ENCODE measurements around the gene VASP.

Gene VASP

GRCh38 chr19:45560686-45561085 lies 53.4 kb downstream of the VASP start:
- no peak for DNase-seq

DNA sequence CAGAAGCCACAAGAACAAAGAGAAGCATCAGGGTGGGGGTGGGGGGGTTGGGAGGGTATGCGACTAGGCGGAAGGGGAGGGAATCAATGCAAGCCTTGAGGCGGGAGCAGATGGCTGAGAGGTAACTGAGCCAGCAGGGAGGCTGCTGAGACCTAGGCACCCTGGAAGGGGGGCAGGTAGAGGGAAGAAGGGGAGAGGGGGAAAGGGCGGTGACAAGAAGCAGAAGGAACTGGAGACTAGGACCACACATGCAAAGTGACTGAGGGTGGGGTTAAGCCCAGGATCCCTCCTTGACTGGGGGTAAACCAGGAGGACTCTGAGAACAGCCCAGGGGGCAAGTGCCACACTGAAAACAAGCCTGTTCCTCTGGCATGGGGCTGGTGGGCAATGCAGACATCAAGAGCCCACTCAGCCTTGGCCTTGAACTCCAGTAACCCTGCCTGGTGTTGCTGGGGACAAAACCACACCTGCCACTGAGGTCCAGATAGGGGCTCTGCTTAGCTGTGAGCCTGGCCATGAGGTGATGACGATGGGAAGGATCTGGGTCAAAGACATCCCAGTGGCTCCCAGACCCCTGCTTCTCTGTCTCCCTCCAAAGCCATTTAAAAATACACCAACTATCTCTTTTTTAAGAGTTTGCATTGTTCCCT lies 57.0 kb downstream of the VASP start:
- DNase-seq = no peak

- DNase-seq = no peak
Measured at GRCh38 chr19:45567609-45568008, 60.3 kb downstream of the VASP start.

DNA sequence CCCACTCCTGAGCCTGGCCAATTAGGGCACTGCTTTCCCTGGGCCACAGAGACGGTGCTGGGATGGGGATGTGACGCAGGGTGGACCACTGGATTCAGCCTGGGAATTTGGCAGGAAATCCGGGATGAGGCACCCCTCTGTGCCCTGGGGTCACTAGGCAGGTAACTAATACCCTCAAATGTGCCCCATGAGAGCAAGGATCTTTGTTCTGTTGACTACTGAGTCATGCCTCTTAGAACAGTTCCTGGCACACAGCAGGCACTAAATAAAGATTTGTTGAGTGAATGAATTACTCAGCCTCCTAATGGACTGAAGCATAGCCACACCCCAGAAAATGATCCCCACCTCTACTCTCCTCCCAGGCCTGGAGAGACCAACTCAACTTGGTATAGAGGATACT lies 61.5 kb downstream of the VASP start:
- no peak for DNase-seq

GRCh38 chr19:45569619-45570421 lies 62.5 kb downstream of the VASP start:
- peak; percentile 82 for DNase-seq

DNA sequence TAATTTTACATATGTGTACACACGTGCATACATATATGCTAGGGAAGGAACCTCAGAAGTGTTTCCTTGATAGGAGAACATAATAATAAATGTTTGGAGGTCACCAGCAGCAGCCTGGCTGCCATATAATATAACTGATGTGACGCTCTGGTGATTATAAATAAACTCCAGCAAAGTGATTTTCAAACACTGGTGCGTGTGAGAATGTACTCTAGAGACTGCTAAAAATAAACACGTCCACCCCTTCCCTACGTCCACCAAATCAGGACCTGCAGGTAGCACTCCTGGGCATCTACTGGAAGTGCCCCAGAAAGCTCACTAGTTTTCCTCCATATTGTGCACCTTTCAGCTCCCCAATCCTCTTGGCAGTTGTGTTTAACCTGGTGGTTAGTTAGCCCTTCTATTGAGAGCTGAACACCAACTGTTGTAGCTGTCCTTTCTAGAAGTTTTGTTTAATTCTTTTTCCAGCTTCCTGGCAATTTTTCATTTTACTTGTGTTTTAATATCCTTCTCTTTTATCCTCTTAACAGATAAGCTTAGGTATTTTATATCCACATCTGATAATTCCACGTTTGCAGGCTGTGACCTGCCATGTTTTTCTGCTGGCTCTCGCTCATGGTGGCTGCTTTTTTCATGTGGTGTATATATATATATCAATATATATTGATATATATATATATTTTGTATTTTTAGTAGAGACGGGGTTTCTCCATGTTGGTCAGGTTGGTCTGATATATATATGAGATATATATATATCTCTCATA lies 64.4 kb downstream of the VASP start:
- DNase-seq = no peak

DNA sequence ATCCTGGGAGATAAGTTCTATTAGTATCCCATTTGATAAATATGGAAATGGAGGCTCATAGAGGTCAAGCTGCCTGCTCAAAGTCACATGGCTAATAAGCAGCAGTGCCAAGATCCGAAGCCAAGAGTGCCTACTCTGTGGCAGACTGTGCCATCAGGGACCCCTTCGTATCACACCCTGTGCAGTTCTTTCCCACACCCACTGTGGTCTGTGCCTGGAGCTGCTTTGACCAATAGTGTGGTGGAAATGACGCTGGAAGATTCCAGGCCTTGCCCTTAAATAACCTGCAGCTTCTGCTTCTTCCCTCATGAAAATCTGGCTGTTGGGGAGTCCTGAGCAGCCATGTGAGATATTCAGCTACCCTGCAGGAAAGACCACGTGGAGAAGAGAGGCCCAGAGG lies 67.2 kb downstream of the VASP start:
- no peak for DNase-seq

DNA sequence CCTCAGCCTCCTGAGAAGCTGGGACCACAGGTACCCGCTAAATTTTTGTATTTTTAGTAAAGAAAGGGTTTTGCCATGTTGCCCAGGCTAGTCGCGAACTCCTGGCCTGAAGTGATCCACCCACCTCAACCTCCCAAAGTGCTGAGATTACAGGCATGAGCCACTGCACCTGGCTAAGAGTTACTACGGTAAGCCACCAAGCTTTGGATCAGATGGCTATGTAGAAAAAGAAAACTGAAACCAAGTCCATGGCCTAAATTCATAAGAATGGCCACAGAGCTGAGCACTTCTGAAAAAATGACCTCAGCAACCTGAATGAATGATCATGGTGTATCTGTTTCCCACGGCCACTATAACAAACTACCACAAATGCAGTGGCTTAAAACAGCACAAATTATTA lies 67.9 kb downstream of the VASP start:
- DNase-seq = no peak
